ENCODE measurements around the gene ASCL1.
A peak's percentile ranks its signal among the peaks of the same experiment; 100 is the strongest.

Gene ASCL1

GRCh38 chr12:102957339-102958050 lies at the start of gene ASCL1:
Gene ASCL1, plus strand, starts transcription at chr12:102957674. Its CDS starts 571 bp downstream, at chr12:102958245.
- DNase-seq (ENCODE audit: low spot score) = peak; percentile 37

GRCh38 chr12:102907918-102908317 lies 49.6 kb upstream of the ASCL1 start:
- no peak for DNase-seq (ENCODE audit: low spot score)

- no peak for DNase-seq (ENCODE audit: low spot score)
Measured at GRCh38 chr12:102910137-102910536, 47.3 kb upstream of the ASCL1 start.

- no peak for DNase-seq (ENCODE audit: low spot score)
Measured at GRCh38 chr12:102910792-102911191, 46.7 kb upstream of the ASCL1 start.

DNA sequence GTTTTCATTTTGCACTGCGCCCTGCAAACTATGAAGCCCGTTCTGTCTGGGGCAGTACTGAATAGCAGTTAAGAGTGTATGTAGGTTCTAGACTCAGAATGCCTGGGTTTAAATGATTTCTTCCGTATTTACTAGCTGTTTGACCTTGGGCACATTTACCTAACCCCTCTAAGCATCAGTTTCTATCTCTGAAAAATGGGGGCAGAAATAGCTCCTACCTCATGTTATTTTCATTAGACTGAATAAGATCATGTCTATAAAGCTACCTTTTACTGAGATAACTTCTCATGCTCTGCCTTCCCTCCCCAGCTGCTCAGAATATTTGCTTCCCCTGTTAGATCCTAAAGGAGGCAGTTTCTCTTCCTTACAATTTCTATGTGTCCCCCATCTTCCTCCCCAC lies 46.2 kb upstream of the ASCL1 start:
- no peak for DNase-seq (ENCODE audit: low spot score)

- DNase-seq (ENCODE audit: low spot score) = no peak
Measured at GRCh38 chr12:102912258-102912657, 45.2 kb upstream of the ASCL1 start.

DNA sequence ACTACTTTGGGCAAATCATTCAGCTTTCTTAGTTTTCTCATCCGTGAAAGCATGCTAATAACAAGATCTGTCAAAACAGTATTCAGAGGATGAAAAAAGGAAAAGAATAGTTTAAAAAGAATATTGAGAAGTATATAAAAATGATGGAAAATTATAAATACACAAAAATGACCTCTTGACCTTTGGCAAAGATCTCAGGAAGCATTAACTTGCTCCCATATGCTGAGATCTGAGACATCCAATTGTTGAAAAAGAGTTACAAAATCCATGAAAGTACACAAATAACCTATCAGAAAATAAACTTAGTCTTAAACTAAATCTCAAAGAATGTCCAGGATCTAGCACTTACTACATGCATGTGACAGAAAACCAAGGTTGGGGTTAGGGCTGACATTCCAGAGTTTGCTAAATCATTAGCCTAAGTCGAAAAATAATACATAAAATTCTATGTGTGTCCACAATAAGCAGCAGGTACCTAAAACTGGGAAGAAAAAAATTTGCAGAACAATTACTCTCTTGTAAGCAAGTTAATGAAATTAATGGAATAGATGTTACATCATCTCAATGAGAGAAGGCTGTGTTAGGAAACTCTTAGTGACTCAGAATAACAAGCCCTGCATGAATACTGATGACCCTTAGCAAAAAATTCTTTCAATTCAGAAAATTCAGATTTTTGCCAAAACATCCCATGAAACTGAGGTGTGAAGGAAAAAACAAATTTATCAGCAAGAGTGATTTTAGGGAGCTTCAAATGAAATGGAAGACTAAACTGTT lies 43.8 kb upstream of the ASCL1 start:
- DNase-seq (ENCODE audit: low spot score) = no peak

GRCh38 chr12:102916252-102917025 lies 41.0 kb upstream of the ASCL1 start:
- DNase-seq (ENCODE audit: low spot score) = no peak

GRCh38 chr12:102917026-102917787 lies 40.3 kb upstream of the ASCL1 start, which contains the start of gene PAH:
Gene PAH, minus strand, starts transcription at chr12:102917244. Its CDS starts 114 bp downstream, at chr12:102917130.
- no peak for DNase-seq (ENCODE audit: low spot score)

DNA sequence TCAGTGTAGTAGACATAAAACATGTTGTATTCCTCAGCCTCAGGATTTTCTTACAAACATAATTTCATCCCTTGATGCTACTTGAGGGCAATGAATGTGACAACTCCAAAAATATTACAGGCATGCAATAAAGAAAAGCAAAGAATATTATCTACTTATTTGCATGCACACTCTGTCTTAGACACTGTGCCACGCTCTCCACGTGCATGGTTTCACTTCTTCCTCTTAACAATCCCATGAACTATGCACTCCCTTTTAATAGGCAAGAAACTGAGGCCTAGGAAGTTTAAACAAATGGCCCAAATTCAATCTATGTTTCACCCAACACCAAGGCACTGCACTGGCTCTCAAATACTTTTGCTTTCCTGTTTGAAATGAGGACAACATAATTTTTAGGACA lies 38.6 kb upstream of the ASCL1 start:
- no peak for DNase-seq (ENCODE audit: low spot score)

DNA sequence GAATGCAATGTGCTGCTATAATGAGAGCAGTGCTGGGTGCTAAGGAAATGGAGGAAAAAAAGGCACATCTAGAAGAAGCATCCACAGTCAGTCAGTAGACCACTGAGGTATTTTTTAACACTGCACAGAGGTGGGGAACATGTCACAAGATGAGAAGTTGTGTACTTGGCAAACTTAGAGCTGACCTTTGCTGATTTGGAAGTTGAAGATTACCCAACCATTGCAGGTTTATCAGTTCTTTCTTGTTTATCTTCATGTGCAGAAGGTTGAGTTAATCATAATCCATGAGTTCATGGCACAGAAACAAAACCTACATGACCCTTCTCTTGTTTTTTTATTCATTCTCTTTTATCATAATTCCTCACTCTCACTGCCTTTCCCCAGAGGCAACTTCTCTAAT lies 37.2 kb upstream of the ASCL1 start:
- DNase-seq (ENCODE audit: low spot score) = no peak

DNA sequence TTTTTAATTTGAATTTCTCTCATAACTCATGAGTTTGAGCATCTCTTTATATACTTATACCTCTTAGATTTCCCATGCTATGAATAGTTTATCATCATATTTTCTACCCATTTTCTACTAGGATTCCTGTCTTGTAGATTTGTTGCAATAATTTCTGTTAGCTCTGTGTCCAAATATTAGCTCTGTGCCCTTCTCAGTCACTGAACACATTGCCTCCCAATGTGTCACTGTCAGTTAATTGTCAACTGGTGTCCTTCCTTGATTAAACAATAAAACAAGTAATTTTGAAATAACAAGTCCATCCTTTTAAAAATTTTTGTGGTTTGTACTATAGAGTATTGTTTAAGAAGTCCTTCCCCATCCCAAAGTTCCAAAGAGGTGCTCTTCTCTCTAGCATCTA lies 36.2 kb upstream of the ASCL1 start:
- DNase-seq (ENCODE audit: low spot score) = no peak

DNA sequence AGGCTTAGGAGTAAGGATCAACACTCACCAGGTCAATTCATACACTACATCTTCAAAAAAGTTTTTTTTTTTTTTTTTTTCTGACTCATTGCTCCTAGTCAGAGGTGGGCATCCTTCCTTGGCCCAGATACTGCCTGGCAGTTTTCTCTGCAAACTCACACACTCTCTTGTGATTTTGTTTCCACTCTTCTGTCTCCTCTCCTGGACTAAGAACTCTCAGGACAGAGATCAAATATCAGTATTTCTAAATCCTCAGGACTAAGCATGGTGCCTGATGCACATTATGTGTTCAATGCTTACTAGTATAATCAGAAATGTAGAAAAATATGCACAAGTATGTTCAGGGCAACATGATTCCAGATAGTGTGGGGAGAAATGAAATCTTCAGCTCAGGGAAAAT lies 30.3 kb upstream of the ASCL1 start:
- no peak for DNase-seq (ENCODE audit: low spot score)

GRCh38 chr12:102933168-102933567 lies 24.3 kb upstream of the ASCL1 start:
- no peak for DNase-seq (ENCODE audit: low spot score)

DNA sequence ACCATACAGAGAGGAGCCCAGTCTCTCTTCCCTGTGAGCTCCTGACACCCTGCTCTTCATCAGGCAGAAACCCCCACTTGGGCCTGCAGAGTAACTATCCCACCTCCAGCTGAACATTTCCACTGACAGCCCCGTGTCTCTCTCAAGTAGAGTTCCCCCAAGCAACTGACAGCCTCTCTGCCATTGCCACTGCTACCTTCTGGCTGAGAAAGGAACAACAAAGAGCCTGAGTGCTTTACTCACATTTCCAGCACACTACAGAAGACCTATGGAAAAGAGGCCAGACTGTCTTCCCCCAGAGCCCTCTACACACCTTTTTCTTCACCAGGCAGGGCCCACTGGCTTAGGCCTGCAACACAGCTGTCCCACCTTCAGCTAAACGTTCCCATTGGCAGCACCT lies 18.4 kb upstream of the ASCL1 start:
- DNase-seq (ENCODE audit: low spot score) = no peak

- DNase-seq (ENCODE audit: low spot score) = no peak
Measured at GRCh38 chr12:102939670-102940222, 17.7 kb upstream of the ASCL1 start.

DNA sequence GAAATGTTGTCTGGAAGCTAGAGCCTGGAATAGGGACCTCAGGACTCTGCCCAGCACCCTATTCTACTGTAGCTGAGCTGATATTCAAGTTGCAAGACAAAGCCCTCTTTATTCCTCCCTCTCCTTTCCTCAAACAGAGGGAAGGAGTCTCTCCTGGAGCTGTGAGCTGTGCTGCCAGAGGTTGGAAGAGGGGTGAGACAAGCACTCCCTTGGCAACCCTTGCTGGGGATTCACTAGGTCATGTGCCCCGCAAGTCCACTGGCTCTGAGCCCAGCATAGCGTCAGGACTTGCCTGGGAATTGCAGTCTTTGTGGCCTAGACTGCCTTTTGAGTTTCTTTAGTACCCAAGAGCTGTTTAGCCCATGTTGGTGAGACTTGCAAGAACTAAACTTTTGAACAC lies 11.4 kb upstream of the ASCL1 start:
- no peak for DNase-seq (ENCODE audit: low spot score)

DNA sequence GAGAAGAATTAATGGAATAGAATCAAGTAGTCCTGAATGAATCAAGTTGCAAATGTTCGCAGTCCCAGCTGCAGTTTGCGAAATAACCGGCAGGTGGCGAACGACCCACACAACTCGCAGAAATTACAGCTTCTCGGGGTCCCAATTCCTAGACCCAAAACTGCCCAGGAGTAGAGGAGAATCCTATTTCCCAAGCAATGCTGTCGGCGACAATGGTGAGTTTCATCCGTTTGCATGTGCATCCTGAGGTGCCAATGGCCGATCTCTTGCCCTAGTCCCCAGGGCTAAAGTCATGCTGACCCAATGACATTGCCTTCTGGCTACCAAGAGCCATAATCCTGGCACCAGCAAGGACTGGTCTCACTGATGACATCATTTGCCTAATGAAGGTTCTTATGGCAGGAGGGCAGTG lies 8.5 kb upstream of the ASCL1 start:
- DNase-seq (ENCODE audit: low spot score) = peak; percentile 33

DNA sequence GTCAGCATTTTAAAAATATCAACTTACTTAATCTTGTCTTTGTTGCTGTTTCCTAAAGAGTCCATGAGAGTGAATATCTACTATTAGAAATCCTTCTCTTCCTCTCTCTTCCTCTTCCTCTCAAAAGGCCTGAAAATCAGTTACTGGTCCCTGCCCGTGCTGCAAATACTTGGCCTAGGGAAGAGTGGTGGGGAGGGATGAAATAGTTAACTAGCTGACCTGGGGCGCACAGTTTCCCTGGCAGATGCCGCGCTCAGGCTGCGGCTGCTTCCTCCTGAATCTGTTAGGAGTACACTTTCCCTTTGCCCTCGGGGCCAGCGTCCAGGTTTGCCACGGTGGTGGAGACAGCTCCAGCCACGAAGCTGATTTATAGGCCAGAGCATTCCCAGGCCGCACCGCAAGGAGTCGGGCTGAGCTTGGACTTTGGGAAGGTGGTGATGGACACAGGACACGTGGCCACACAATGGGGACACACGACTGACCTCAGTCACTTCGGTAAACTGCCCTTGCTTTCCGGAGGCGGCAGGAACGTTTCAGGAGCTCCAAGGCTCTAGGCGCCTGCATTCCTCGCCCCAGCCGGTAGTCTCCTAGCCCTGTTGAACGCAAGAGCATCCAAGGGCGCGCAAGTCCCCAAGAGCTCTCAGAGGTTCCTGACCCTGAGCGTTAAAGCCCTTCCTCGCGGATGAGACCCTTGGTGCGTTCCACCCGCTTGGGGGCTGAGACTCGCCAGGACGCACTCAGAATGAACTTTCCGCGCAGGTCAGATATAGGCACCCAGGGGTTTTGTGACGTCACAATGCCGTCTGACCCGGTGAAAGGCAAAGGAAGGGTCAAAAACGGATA lies 7.1 kb upstream of the ASCL1 start:
- DNase-seq (ENCODE audit: low spot score) = peak; percentile 11

GRCh38 chr12:102950950-102951619 lies 6.4 kb upstream of the ASCL1 start:
- DNase-seq (ENCODE audit: low spot score) = no peak

Measured in globus pallidus (tissue), 1 donor.